Suprapubic skin (tissue), 4 donors: ENCODE measurements around the gene CEP95. TPM values are rescaled to one million over a fixed set of nuclear protein-coding genes. Genes with fewer than 3 reads are reported as not detected.

Source experiments
- DNase-seq, 2 donors: peaks; one replicate each; pipeline ENCODE4 v3.0.0-alpha.2; 2019; ENCODE audit warnings: low spot score in 2 of 2
- H3K27ac ChIP-seq: fragments of 200-600 bp; sonication (generic); one replicate; pipeline ENCODE4 v1.5.1; 2019
- H3K27me3 ChIP-seq: fragments of 200-600 bp; sonication (generic); one replicate; pipeline ENCODE4 v1.5.1; 2019
- H3K36me3 ChIP-seq: fragments of 200-600 bp; sonication (generic); one replicate; pipeline ENCODE4 v1.5.1; 2019
- H3K4me1 ChIP-seq: fragments of 200-600 bp; sonication (generic); one replicate; pipeline ENCODE4 v1.5.1; 2019
- H3K4me3 ChIP-seq: fragments of 200-600 bp; sonication (generic); one replicate; pipeline ENCODE4 v1.5.1; 2019; ENCODE audit warnings: mild to moderate bottlenecking
- H3K9me3 ChIP-seq: fragments of 200-600 bp; sonication (generic); one replicate; pipeline ENCODE4 v1.5.1; 2019
- EP300 ChIP-seq: sonication (generic); formaldehyde crosslinking; IDR thresholded peaks from one replicate; pipeline ENCODE4 v1.6.1; 2017; ENCODE audit warnings: antibody characterized with exemption
- POLR2A ChIP-seq, 2 donors: fragments of 450-650 bp; IDR thresholded peaks; one replicate each; pipeline ENCODE4 v1.6.1; 2017; ENCODE audit warnings: antibody characterized with exemption in 2 of 2, mild to moderate bottlenecking in 2 of 2, moderate library complexity in 2 of 2
- POLR2AphosphoS5 ChIP-seq, 3 donors: sonication (generic); formaldehyde crosslinking; IDR thresholded peaks; one replicate each; pipeline ENCODE4 v1.6.1; 2017; ENCODE audit warnings: antibody characterized with exemption in 3 of 3
- WGBS: methylation state at CpG from one replicate; pipeline ENCODE4 v1.1.5; 2018; 5-methylcytosine and 5-hydroxymethylcytosine counted together
- total RNA-seq, 4 donors: library from RNA; depleted of rRNA; stranded (reverse); fragments of >200 nt; gene quantifications; one replicate each; pipeline ENCODE4 v1.1.0, GENCODE V29; 2016
- TF ChIP-seq, protein P1 (sequence below), 2 donors: fragments of 200-600 bp in 1 of 2; fragments of 450-650 bp in 1 of 2; sonication (generic) in 1 of 2; IDR thresholded peaks; one replicate each; pipeline ENCODE4 v1.5.1; 2016 to 2019; ENCODE audit warnings: antibody characterized with exemption in 2 of 2, mild to moderate bottlenecking in 1 of 2, moderate library complexity in 1 of 2

CEP95 gene
- total RNA-seq, 4 donors from 2014 or later, result 46.8 to 200 (median 61.5) TPM

GRCh38 chr17:64509179-64509578 lies 2.4 kb downstream of the CEP95 start:
- whole genome bisulfite sequencing, result 93% methylated on average over 6 of the region's 6 CpGs
- H3K9me3 ChIP-seq, result no peaks in the 10 kb centered on the region
- H3K4me3 ChIP-seq, result no peak overlapping the region
- peaks cover 27% of the 10 kb centered on the region for H3K4me1 ChIP-seq
- no peak overlapping the region for H3K27ac ChIP-seq
- peaks cover 40% of the 10 kb centered on the region for H3K36me3 ChIP-seq
- H3K27me3 ChIP-seq, result no peaks in the 10 kb centered on the region
- no peak for TF ChIP-seq POLR2A (IDR thresholded peaks at IDR 0.05)
- TF ChIP-seq POLR2AphosphoS5 (IDR thresholded peaks at IDR 0.05), result no peak
- TF ChIP-seq, protein P1, sequence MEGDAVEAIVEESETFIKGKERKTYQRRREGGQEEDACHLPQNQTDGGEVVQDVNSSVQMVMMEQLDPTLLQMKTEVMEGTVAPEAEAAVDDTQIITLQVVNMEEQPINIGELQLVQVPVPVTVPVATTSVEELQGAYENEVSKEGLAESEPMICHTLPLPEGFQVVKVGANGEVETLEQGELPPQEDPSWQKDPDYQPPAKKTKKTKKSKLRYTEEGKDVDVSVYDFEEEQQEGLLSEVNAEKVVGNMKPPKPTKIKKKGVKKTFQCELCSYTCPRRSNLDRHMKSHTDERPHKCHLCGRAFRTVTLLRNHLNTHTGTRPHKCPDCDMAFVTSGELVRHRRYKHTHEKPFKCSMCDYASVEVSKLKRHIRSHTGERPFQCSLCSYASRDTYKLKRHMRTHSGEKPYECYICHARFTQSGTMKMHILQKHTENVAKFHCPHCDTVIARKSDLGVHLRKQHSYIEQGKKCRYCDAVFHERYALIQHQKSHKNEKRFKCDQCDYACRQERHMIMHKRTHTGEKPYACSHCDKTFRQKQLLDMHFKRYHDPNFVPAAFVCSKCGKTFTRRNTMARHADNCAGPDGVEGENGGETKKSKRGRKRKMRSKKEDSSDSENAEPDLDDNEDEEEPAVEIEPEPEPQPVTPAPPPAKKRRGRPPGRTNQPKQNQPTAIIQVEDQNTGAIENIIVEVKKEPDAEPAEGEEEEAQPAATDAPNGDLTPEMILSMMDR (IDR thresholded peaks at IDR 0.05), result no peak
- no peak for TF ChIP-seq EP300
- no peak for DNase-seq

GRCh38 chr17:64515419-64515818 lies 8.6 kb downstream of the CEP95 start:
- TF ChIP-seq POLR2A (IDR thresholded peaks at IDR 0.05) (no peak), EP300 (no peak), POLR2AphosphoS5 (IDR thresholded peaks at IDR 0.05) (no peak)
- TF ChIP-seq, protein P1 (IDR thresholded peaks at IDR 0.05), result no peak
- H3K27ac ChIP-seq, result no peak overlapping the region
- H3K4me1 ChIP-seq, result no peaks in the 10 kb centered on the region
- no peak overlapping the region for H3K4me3 ChIP-seq
- no peaks in the 10 kb centered on the region for H3K9me3 ChIP-seq
- DNase-seq, result no peak
- WGBS, result 82% methylated on average over 2 of the region's 2 CpGs
- H3K27me3 ChIP-seq, result no peaks in the 10 kb centered on the region
- peaks cover 92% of the 10 kb centered on the region for H3K36me3 ChIP-seq

GRCh38 chr17:64515829-64516228 lies 9.1 kb downstream of the CEP95 start:
- H3K4me1 ChIP-seq, result no peaks in the 10 kb centered on the region
- H3K9me3 ChIP-seq, result no peaks in the 10 kb centered on the region
- no peaks in the 10 kb centered on the region for H3K27me3 ChIP-seq
- TF ChIP-seq, protein P1 (IDR thresholded peaks at IDR 0.05), result no peak
- TF ChIP-seq POLR2A (IDR thresholded peaks at IDR 0.05) (no peak), EP300 (no peak), POLR2AphosphoS5 (IDR thresholded peaks at IDR 0.05) (no peak)
- H3K27ac ChIP-seq, result no peak overlapping the region
- DNase-seq, result no peak
- peaks cover 92% of the 10 kb centered on the region for H3K36me3 ChIP-seq
- 95% methylated on average over 1 of the region's 1 CpG for WGBS
- H3K4me3 ChIP-seq, result no peak overlapping the region

- DNase-seq, result no peak
- whole genome bisulfite sequencing, result 93% methylated on average over 6 of the region's 6 CpGs
- Histone ChIP-seq H3K4me1 (no peaks in the 10 kb centered on the region), H3K27ac (no peak overlapping the region), H3K36me3 (peaks cover 97% of the 10 kb centered on the region), H3K4me3 (no peak overlapping the region), H3K9me3 (no peaks in the 10 kb centered on the region), H3K27me3 (no peaks in the 10 kb centered on the region)
- TF ChIP-seq POLR2A (IDR thresholded peaks at IDR 0.05) (no peak), EP300 (no peak), POLR2AphosphoS5 (IDR thresholded peaks at IDR 0.05) (no peak)
- TF ChIP-seq, protein P1 (IDR thresholded peaks at IDR 0.05), result no peak
Observed at GRCh38 chr17:64519601-64520000, 12.8 kb downstream of the CEP95 start.

DNA sequence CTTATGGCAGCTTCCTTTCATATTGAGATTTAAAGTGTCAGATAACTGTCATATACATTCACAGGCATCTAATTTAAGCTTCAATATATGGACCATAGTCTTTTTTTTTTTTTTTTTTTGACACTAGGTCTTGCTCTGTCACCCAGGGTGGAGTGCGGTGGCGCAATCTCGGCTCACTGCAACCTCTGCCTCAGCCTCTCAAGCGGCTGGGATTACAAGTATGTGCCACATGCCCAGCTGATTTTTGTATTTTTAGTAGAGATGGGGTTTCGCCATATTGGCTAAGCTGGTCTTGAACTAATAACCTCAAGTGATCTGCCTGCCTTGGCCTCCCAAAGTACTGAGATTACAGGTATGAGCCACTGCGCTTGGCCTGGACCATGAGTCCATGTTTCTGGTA lies 13.6 kb downstream of the CEP95 start:
- TF ChIP-seq EP300, result no peak
- TF ChIP-seq, protein P1 (IDR thresholded peaks at IDR 0.05), result no peak
- no peak for TF ChIP-seq POLR2AphosphoS5 (IDR thresholded peaks at IDR 0.05)
- TF ChIP-seq POLR2A (IDR thresholded peaks at IDR 0.05), result no peak
- Histone ChIP-seq H3K27ac (no peak overlapping the region), H3K4me1 (no peaks in the 10 kb centered on the region), H3K9me3 (no peaks in the 10 kb centered on the region), H3K4me3 (no peak overlapping the region), H3K36me3 (peaks cover 97% of the 10 kb centered on the region), H3K27me3 (no peaks in the 10 kb centered on the region)
- DNase-seq, result no peak
- WGBS, result 95% methylated on average over 6 of the region's 6 CpGs
